CD4-positive, alpha-beta memory T cell (primary cell): Measurements from ENCODE around the gene PFDN6. TPM values are rescaled to one million over a fixed set of nuclear protein-coding genes. Genes with fewer than 3 reads are reported as not detected.

Experiments used
- CTCF ChIA-PET: fragments of 350-600 bp; sonication (Branson Sonifier 250); formaldehyde crosslinking; loops from one replicate; lab custom pipeline; 2021; ENCODE audit warnings: inconsistent platforms; ENCODE audit not compliant: partially characterized antibody; lab: Charles Lee
- POLR2A ChIA-PET: fragments of 350-600 bp; sonication (Branson Sonifier 250); formaldehyde crosslinking; loops from one replicate; lab custom pipeline; 2021; ENCODE audit not compliant: partially characterized antibody; lab: Charles Lee
- DNase-seq, 5 donors: peaks; one replicate each; pipeline versions ENCODE4 v3.0.0 to v3.0.0-alpha.2; 2020 to 2022; ENCODE audit warnings: mixed read lengths in 1 of 5
- H3K27ac ChIP-seq: one replicate; pipeline ENCODE4 v1.7.0; 2013; ENCODE audit warnings: low read depth, low read length
- H3K27me3 ChIP-seq: 2 replicates; pipeline ENCODE4 v1.7.0; 2013; ENCODE audit warnings: mild to moderate bottlenecking, low read length, moderate library complexity; ENCODE audit not compliant: insufficient read depth
- H3K36me3 ChIP-seq: 2 replicates; pipeline ENCODE4 v1.7.0; 2013; ENCODE audit warnings: mild to moderate bottlenecking, low read length, moderate library complexity; ENCODE audit not compliant: insufficient read depth
- H3K4me1 ChIP-seq: 2 replicates; pipeline ENCODE4 v1.7.0; 2013; ENCODE audit warnings: mild to moderate bottlenecking, low read length, moderate library complexity; ENCODE audit not compliant: insufficient read depth
- H3K4me3 ChIP-seq, 2 donors: one replicate each; pipeline ENCODE4 v1.7.0; 2013; ENCODE audit warnings: low read length in 2 of 2, mild to moderate bottlenecking in 1 of 2
- H3K9me3 ChIP-seq, 2 donors: one replicate each; pipeline ENCODE4 v1.7.0; 2013; ENCODE audit warnings: low read length in 2 of 2, control low read depth in 1 of 2; ENCODE audit not compliant: control insufficient read depth in 1 of 2
- H3K27ac Mint-ChIP-seq, 7 donors: one replicate each; pipeline ENCODE4 v1.8.0; 2020 to 2021; ENCODE audit warnings: mixed read lengths in 7 of 7, mild to moderate bottlenecking in 6 of 7, inconsistent platforms in 3 of 7, moderate library complexity in 3 of 7
- H3K27me3 Mint-ChIP-seq, 2 donors: one replicate each; pipeline ENCODE4 v1.8.0; 2020 to 2021; ENCODE audit warnings: mixed read lengths in 2 of 2
- H3K36me3 Mint-ChIP-seq, 2 donors: one replicate each; pipeline ENCODE4 v1.8.0; 2020 to 2021; ENCODE audit warnings: mixed read lengths in 2 of 2, inconsistent platforms in 1 of 2, mild to moderate bottlenecking in 1 of 2
- H3K4me1 Mint-ChIP-seq, 4 donors: one replicate each; pipeline ENCODE4 v1.8.0; 2020 to 2021; ENCODE audit warnings: mixed read lengths in 4 of 4, mild to moderate bottlenecking in 1 of 4
- H3K4me3 Mint-ChIP-seq, 8 donors: one replicate each; pipeline ENCODE4 v1.8.0; 2020 to 2021; ENCODE audit warnings: mixed read lengths in 8 of 8, mild to moderate bottlenecking in 7 of 8, moderate library complexity in 6 of 8, inconsistent platforms in 3 of 8
- H3K9me3 Mint-ChIP-seq, 8 donors: one replicate each; pipeline ENCODE4 v1.8.0; 2020 to 2021; ENCODE audit warnings: mixed read lengths in 8 of 8, mild to moderate bottlenecking in 5 of 8, inconsistent platforms in 3 of 8, moderate library complexity in 1 of 8
- intact Hi-C: fragments of 100-400 bp; cut with micrococcal nuclease; formaldehyde crosslinking; loops from one replicate; pipeline ENCODE4 v1.15.1; 2023
- polyA plus RNA-seq, 2 donors: library from polyadenylated mRNA; unstranded; fragments of 300-500 nt; fragmentation: Illumina TruSeq; gene quantifications; one replicate each; pipeline ENCODE4 v1.2.3, GENCODE V29; 2021
- total RNA-seq, 2 experiments: library from RNA; stranded (reverse); gene quantifications; one replicate each; pipeline ENCODE4 v1.2.3, GENCODE V29; 2021

The PFDN6 gene
- total and polyA plus RNA-seq, 4 experiments from 2014 or later: 33.1 to 45.5 (median 40.2) TPM

- Histone ChIP-seq H3K27ac (no peak overlapping the region), H3K4me3 (no peak overlapping the region), H3K36me3 (peaks cover 45% of the 10 kb centered on the region), H3K27me3 (no peaks in the 10 kb centered on the region), H3K9me3 (no peaks in the 10 kb centered on the region), H3K4me1 (peaks cover 49% of the 10 kb centered on the region)
- Mint-ChIP-seq H3K4me3 (no peak overlapping the region), H3K36me3 (peaks cover 27 to 58% of the 10 kb centered on the region in 2 donors), H3K4me1 (peaks cover 22 to 50% (median 35%) of the 10 kb centered on the region in 4 donors), H3K9me3 (no peaks in the 10 kb centered on the region), H3K27ac (peak overlapping the region in 5 of 7 donors; percentile 42 to 85 (median 52)), H3K27me3 (no peaks in the 10 kb centered on the region)
- intact Hi-C loops: no loop called here
- POLR2A ChIA-PET: interaction anchor here (2.0 kb wide), 1 partner anchor 38 kb away, joined by 7 read pairs; no protein-coding TSS in a partner anchor
- CTCF ChIA-PET: interaction anchor here (1.3 kb wide), 1 partner anchor 13 kb away, joined by 3 read pairs; no protein-coding TSS in a partner anchor
- no peak for DNase-seq
Observed at GRCh38 chr6:33306356-33306755, 17.0 kb downstream of the PFDN6 start.

GRCh38 chr6:33312361-33313104, 23.1 kb downstream of the PFDN6 start:
- ChIA-PET CTCF (interaction anchor here (0.8 to 4.3 kb wide), 7 partner anchors 9 to 116 kb away, joined by 3 to 35 read pairs (median 4); partner anchors contain the start of genes B3GALT4 and RGL2), POLR2A (interaction anchor here (0.9 to 6.4 kb wide), 16 partner anchors 9 to 341 kb away, joined by 3 to 99 read pairs (median 6); partner anchors contain the start of genes B3GALT4, PFDN6, RGL2 and RPS18)
- peak; percentile 78 to 97 (median 85) for DNase-seq
- Histone ChIP-seq H3K27me3 (no peaks in the 10 kb centered on the region), H3K27ac (peak overlapping the region; percentile 99), H3K4me3 (peak overlapping the region; percentile 83 to 95), H3K4me1 (peaks cover 71% of the 10 kb centered on the region), H3K9me3 (no peaks in the 10 kb centered on the region), H3K36me3 (peaks cover 7% of the 10 kb centered on the region)
- Mint-ChIP-seq H3K36me3 (peaks cover 16 to 52% of the 10 kb centered on the region in 2 donors), H3K4me1 (peaks cover 25 to 78% (median 52%) of the 10 kb centered on the region in 4 donors), H3K4me3 (peak overlapping the region; percentile 98 to 99 (median 98)), H3K27me3 (no peaks in the 10 kb centered on the region), H3K9me3 (peaks cover 0 to 1% (median 0%) of the 10 kb centered on the region in 8 donors), H3K27ac (peak overlapping the region; percentile 97 to 100 (median 99))
- intact Hi-C loops: loop anchor here (1.0 to 2.0 kb wide), 2 partner anchors 35 to 108 kb away; partner anchors contain the start of genes B3GALT4 and HSD17B8

GRCh38 chr6:33313105-33313708, 23.8 kb downstream of the PFDN6 start:
- POLR2A ChIA-PET: interaction anchor here (0.7 to 6.4 kb wide), 19 partner anchors 8 to 342 kb away, joined by 3 to 99 read pairs (median 5); partner anchors contain the start of genes B3GALT4, KIFC1, PFDN6 and RGL2
- peaks cover 26 to 78% (median 54%) of the 10 kb centered on the region in 4 donors for H3K4me1 Mint-ChIP-seq
- peak overlapping the region; percentile 98 to 99 (median 98) for H3K4me3 Mint-ChIP-seq
- intact Hi-C loops: loop anchor here (1.0 to 2.0 kb wide), 2 partner anchors 36 to 108 kb away; partner anchors contain the start of genes B3GALT4 and HSD17B8
- H3K27ac ChIP-seq: peak overlapping the region; percentile 99
- DNase-seq: peak in 3 of 5 donors; percentile 22 to 61 (median 33)
- no peaks in the 10 kb centered on the region for H3K27me3 Mint-ChIP-seq
- no peaks in the 10 kb centered on the region for H3K9me3 ChIP-seq
- H3K4me3 ChIP-seq: peak overlapping the region; percentile 83 to 95
- H3K27me3 ChIP-seq: no peaks in the 10 kb centered on the region
- H3K27ac Mint-ChIP-seq: peak overlapping the region; percentile 97 to 100 (median 99)
- CTCF ChIA-PET: interaction anchor here (0.7 to 4.3 kb wide), 6 partner anchors 8 to 42 kb away, joined by 3 to 35 read pairs (median 6); partner anchors contain the start of genes B3GALT4, PFDN6, RGL2 and RPS18
- H3K4me1 ChIP-seq: peaks cover 72% of the 10 kb centered on the region
- peaks cover 20 to 54% of the 10 kb centered on the region in 2 donors for H3K36me3 Mint-ChIP-seq
- H3K9me3 Mint-ChIP-seq: peaks cover 0 to 1% (median 0%) of the 10 kb centered on the region in 8 donors
- H3K36me3 ChIP-seq: peaks cover 6% of the 10 kb centered on the region

- ChIA-PET POLR2A (interaction anchor here (0.7 to 6.4 kb wide), 19 partner anchors 7 to 343 kb away, joined by 3 to 99 read pairs (median 5); partner anchors contain the start of genes B3GALT4, KIFC1, PFDN6 and RGL2), CTCF (interaction anchor here (0.7 to 4.3 kb wide), 4 partner anchors 14 to 42 kb away, joined by 3 to 35 read pairs (median 13); partner anchors contain the start of genes PFDN6, RGL2, RPS18 and VPS52)
- peaks cover 25 to 79% (median 53%) of the 10 kb centered on the region in 4 donors for H3K4me1 Mint-ChIP-seq
- H3K27ac Mint-ChIP-seq: peak within 1 kb of the TSS; percentile 97 to 100 (median 99)
- peak; percentile 86 to 96 (median 88) for DNase-seq
- peak within 1 kb of the TSS; percentile 98 to 99 (median 98) for H3K4me3 Mint-ChIP-seq
- intact Hi-C loops: loop anchor here (1.0 to 2.0 kb wide), 5 partner anchors 9 to 109 kb away; partner anchors contain the start of genes B3GALT4 and HSD17B8
- H3K27me3 Mint-ChIP-seq: no peaks in the 10 kb centered on the region
- peaks cover 20 to 54% of the 10 kb centered on the region in 2 donors for H3K36me3 Mint-ChIP-seq
- Histone ChIP-seq H3K4me3 (peak within 1 kb of the TSS; percentile 83 to 95), H3K27me3 (no peaks in the 10 kb centered on the region), H3K27ac (peak within 1 kb of the TSS; percentile 99), H3K9me3 (no peaks in the 10 kb centered on the region), H3K4me1 (peaks cover 72% of the 10 kb centered on the region), H3K36me3 (peaks cover 6% of the 10 kb centered on the region)
- H3K9me3 Mint-ChIP-seq: peaks cover 0 to 1% (median 0%) of the 10 kb centered on the region in 8 donors
Observed at GRCh38 chr6:33313709-33314514, 24.5 kb downstream of the PFDN6 start, which contains the start of gene TAPBP. TAPBP (minus strand) TSS chr6:33314078; CDS start chr6:33314041, 37 bp downstream.

GRCh38 chr6:33314515-33314942, 25.1 kb downstream of the PFDN6 start:
- intact Hi-C loops: loop anchor here (1.0 kb wide), 3 partner anchors 9 to 31 kb away; no protein-coding TSS in a partner anchor
- CTCF ChIA-PET: no interaction called here
- Mint-ChIP-seq H3K27ac (peak overlapping the region; percentile 97 to 100 (median 99)), H3K27me3 (no peaks in the 10 kb centered on the region), H3K4me3 (peak overlapping the region; percentile 98 to 99 (median 98)), H3K9me3 (peaks cover 0 to 1% (median 0%) of the 10 kb centered on the region in 8 donors), H3K4me1 (peaks cover 28 to 85% (median 57%) of the 10 kb centered on the region in 4 donors), H3K36me3 (peaks cover 26 to 58% of the 10 kb centered on the region in 2 donors)
- peak overlapping the region; percentile 99 for H3K27ac ChIP-seq
- H3K36me3 ChIP-seq: peaks cover 12% of the 10 kb centered on the region
- POLR2A ChIA-PET: interaction anchor here (0.8 to 1.0 kb wide), 2 partner anchors 43 to 343 kb away, joined by 3 read pairs; partner anchors contain the start of genes RPS18 and VPS52
- H3K4me1 ChIP-seq: peaks cover 76% of the 10 kb centered on the region
- H3K9me3 ChIP-seq: no peaks in the 10 kb centered on the region
- H3K4me3 ChIP-seq: peak overlapping the region; percentile 8 to 83
- H3K27me3 ChIP-seq: no peaks in the 10 kb centered on the region
- peak; percentile 71 to 93 (median 80) for DNase-seq
